Measurements from ENCODE around the gene SYTL2. TPM values are rescaled to one million over a fixed set of nuclear protein-coding genes. Genes with fewer than 3 reads are reported as not detected.
A peak's percentile ranks its signal among the peaks of the same experiment; 100 is the strongest.

SYTL2 gene
- total and polyA plus RNA-seq, 8 donors = 21.3 to 63.3 (median 45.0) TPM

- no peak overlapping the region for H3K4me3 ChIP-seq
- peak; percentile 26 for ATAC-seq
- intact Hi-C loops (cut with DNase I) = no loop called here
- TF ChIP-seq CTCF (IDR thresholded peaks at IDR 0.05) = no peak
- H3K27ac ChIP-seq = no peak overlapping the region
- H3K4me1 ChIP-seq = no peaks in the 10 kb centered on the region
- H3K36me3 ChIP-seq = no peaks in the 10 kb centered on the region
- no peak for DNase-seq
- no peaks in the 10 kb centered on the region for H3K27me3 ChIP-seq
- H3K9me3 ChIP-seq = no peaks in the 10 kb centered on the region
Measured at GRCh38 chr11:85759915-85760314, 51.0 kb downstream of the SYTL2 start.

GRCh38 chr11:85758480-85759039, 52.4 kb downstream of the SYTL2 start:
- H3K4me3 ChIP-seq = no peak overlapping the region
- no peaks in the 10 kb centered on the region for H3K27me3 ChIP-seq
- intact Hi-C loops (cut with DNase I) = no loop called here

GRCh38 chr11:85758026-85758425, 52.9 kb downstream of the SYTL2 start:
- no peak for DNase-seq
- TF ChIP-seq CTCF (IDR thresholded peaks at IDR 0.05) = no peak
- Histone ChIP-seq H3K9me3 (no peaks in the 10 kb centered on the region), H3K4me3 (no peak overlapping the region), H3K27me3 (no peaks in the 10 kb centered on the region), H3K4me1 (no peaks in the 10 kb centered on the region), H3K27ac (no peak overlapping the region), H3K36me3 (no peaks in the 10 kb centered on the region)
- ATAC-seq = no peak
- intact Hi-C loops (cut with DNase I) = no loop called here

More at GRCh38 chr11:85758480-85759039, 52.4 kb downstream of the SYTL2 start:
- H3K27ac ChIP-seq = no peak overlapping the region
- no peaks in the 10 kb centered on the region for H3K36me3 ChIP-seq
- H3K4me1 ChIP-seq = no peaks in the 10 kb centered on the region
- no peaks in the 10 kb centered on the region for H3K9me3 ChIP-seq
- TF ChIP-seq CTCF (IDR thresholded peaks at IDR 0.05) = no peak
- DNase-seq (no peak), ATAC-seq (no peak)

GRCh38 chr11:85756401-85757200, 54.3 kb downstream of the SYTL2 start:
- Histone ChIP-seq H3K27me3 (no peaks in the 10 kb centered on the region), H3K4me3 (no peak overlapping the region), H3K36me3 (no peaks in the 10 kb centered on the region), H3K9me3 (no peaks in the 10 kb centered on the region), H3K4me1 (peaks cover 0 to 6% of the 10 kb centered on the region in 2 donors), H3K27ac (no peak overlapping the region)
- intact Hi-C loops (cut with DNase I) = no loop called here
- peak; percentile 21 for ATAC-seq
- no peak for DNase-seq
- no peak for TF ChIP-seq CTCF (IDR thresholded peaks at IDR 0.05)

GRCh38 chr11:85755701-85756100, 55.2 kb downstream of the SYTL2 start:
- DNase-seq (no peak), ATAC-seq (no peak)
- peaks cover 4 to 10% of the 10 kb centered on the region in 2 donors for H3K4me1 ChIP-seq
- TF ChIP-seq CTCF (IDR thresholded peaks at IDR 0.05) = no peak
- intact Hi-C loops (cut with DNase I) = no loop called here
- no peaks in the 10 kb centered on the region for H3K27me3 ChIP-seq
- no peak overlapping the region for H3K27ac ChIP-seq
- no peaks in the 10 kb centered on the region for H3K9me3 ChIP-seq
- H3K36me3 ChIP-seq = no peaks in the 10 kb centered on the region
- H3K4me3 ChIP-seq = no peak overlapping the region

Measured in left lung (tissue), 10 donors.